HepG2 (cell line): ENCODE data around the gene LOXL3. TPM values are rescaled to one million over a fixed set of nuclear protein-coding genes. Genes with fewer than 3 reads are reported as not detected.
A peak's percentile ranks its signal among the peaks of the same experiment; 100 is the strongest.

ENCODE experiments used
- HOXA7 ChIP-seq: sonication (generic); formaldehyde crosslinking; IDR thresholded peaks from 2 replicates; pipeline ENCODE4 v1.8.1; 2022; ENCODE audit warnings: mild to moderate bottlenecking, missing genetic modification reagents, moderate library complexity
- KLF6 ChIP-seq: IDR thresholded peaks from 2 replicates; pipeline ENCODE4 v1.8.0; 2016; ENCODE audit warnings: missing biosample characterization, missing genetic modification reagents
- PTBP1 ChIP-seq: fragments of 200-400 bp; formaldehyde crosslinking; IDR thresholded peaks from 2 replicates; pipeline ENCODE4 v1.6.1; 2018; ENCODE audit warnings: low read length, low read depth; ENCODE audit not compliant: poor library complexity, severe bottlenecking
- SRSF1 ChIP-seq: fragments of 200-400 bp; formaldehyde crosslinking; optimal IDR thresholded peaks from 2 replicates; pipeline ENCODE3; 2017; ENCODE audit warnings: mild to moderate bottlenecking, low read depth, low read length, moderate library complexity
- WIZ ChIP-seq: sonication (generic); formaldehyde crosslinking; IDR thresholded peaks from 2 replicates; pipeline ENCODE4 v1.5.1; 2020; ENCODE audit warnings: mild to moderate bottlenecking, missing genetic modification reagents
- ZFP36 ChIP-seq: fragments of 150-350 bp; IDR thresholded peaks from 2 replicates; pipeline ENCODE4 v1.6.1; 2018; ENCODE audit warnings: borderline replicate concordance, low read length, low read depth; ENCODE audit not compliant: partially characterized antibody
- ZNF232 ChIP-seq: sonication (generic); formaldehyde crosslinking; IDR thresholded peaks from 2 replicates; pipeline ENCODE4 v1.4.0; 2020; ENCODE audit warnings: missing genetic modification reagents, borderline replicate concordance
- ZNF24 ChIP-seq: fragments of 450-650 bp; IDR thresholded peaks from 2 replicates; pipeline ENCODE4 v1.6.1; 2017; ENCODE audit warnings: antibody characterized with exemption, mild to moderate bottlenecking
- ZNF660 ChIP-seq: sonication (generic); formaldehyde crosslinking; IDR thresholded peaks from 2 replicates; pipeline ENCODE4 v1.5.1; 2020; ENCODE audit warnings: mild to moderate bottlenecking, low read depth, missing genetic modification reagents, borderline replicate concordance
- ZSCAN20 ChIP-seq: sonication (generic); formaldehyde crosslinking; IDR thresholded peaks from 2 replicates; pipeline ENCODE4 v1.4.0; 2020; ENCODE audit warnings: missing genetic modification reagents, mild to moderate bottlenecking, borderline replicate concordance
- polyA plus RNA-seq, 8 experiments: library from polyadenylated mRNA; depleted of rRNA in 3 of 8; stranded (reverse) in 7 of 8; unstranded in 1 of 8; fragments of >200 nt; fragmentation: Illumina TruSeq in 4 of 8; extraction: Trizol in 4 of 8; gene quantifications; 2 replicates each; pipeline versions ENCODE4 v1.2.1 to v1.2.3, GENCODE V29; 2011 to 2016; ENCODE audit warnings: low read depth in 4 of 8, missing spikeins in 1 of 8, mixed read lengths in 1 of 8; ENCODE audit not compliant: insufficient read depth in 1 of 8
- total RNA-seq, 5 experiments: library from RNA; depleted of rRNA; stranded (reverse); fragments of >200 nt; fragmentation: Illumina TruSeq; extraction: Trizol; gene quantifications; 2 replicates each; pipeline ENCODE4 v1.2.3, GENCODE V29; 2016; ENCODE audit warnings: low read depth in 1 of 5
- TF ChIP-seq, protein P1 (sequence below): sonication (generic); formaldehyde crosslinking; IDR thresholded peaks from 2 replicates; pipeline ENCODE4 v1.9.0; 2021; ENCODE audit warnings: missing genetic modification reagents, mild to moderate bottlenecking, borderline replicate concordance
- TF ChIP-seq, protein P2 (sequence below): sonication (generic); formaldehyde crosslinking; IDR thresholded peaks from 2 replicates; pipeline ENCODE4 v1.8.0; 2022; ENCODE audit warnings: mild to moderate bottlenecking, missing genetic modification reagents, moderate library complexity
- TF ChIP-seq, protein P3 (sequence below): sonication (generic); formaldehyde crosslinking; IDR thresholded peaks from 2 replicates; pipeline ENCODE4 v1.4.0; 2020; ENCODE audit warnings: missing genetic modification reagents, borderline replicate concordance
- TF ChIP-seq, protein P4 (sequence below): sonication (generic); formaldehyde crosslinking; IDR thresholded peaks from 2 replicates; pipeline ENCODE4 v1.5.1; 2020; ENCODE audit warnings: missing genetic modification reagents, mild to moderate bottlenecking, borderline replicate concordance
- TF ChIP-seq, protein P5 (sequence below): sonication (generic); formaldehyde crosslinking; IDR thresholded peaks from 2 replicates; pipeline ENCODE4 v1.8.1; 2023; ENCODE audit warnings: missing genetic modification reagents, inconsistent platforms, borderline replicate concordance
- TF ChIP-seq, protein P6 (sequence below): sonication (generic); formaldehyde crosslinking; IDR thresholded peaks from 2 replicates; pipeline ENCODE4 v1.8.1; 2023; ENCODE audit warnings: mild to moderate bottlenecking, inconsistent platforms, moderate library complexity, missing genetic modification reagents, borderline replicate concordance

LOXL3 gene
- total and polyA plus RNA-seq, 2 of the 13 experiments (the other 11 are each of a cell fraction or from before 2014, with no cell fraction given): 0.55 to 6.5 TPM

DNA sequence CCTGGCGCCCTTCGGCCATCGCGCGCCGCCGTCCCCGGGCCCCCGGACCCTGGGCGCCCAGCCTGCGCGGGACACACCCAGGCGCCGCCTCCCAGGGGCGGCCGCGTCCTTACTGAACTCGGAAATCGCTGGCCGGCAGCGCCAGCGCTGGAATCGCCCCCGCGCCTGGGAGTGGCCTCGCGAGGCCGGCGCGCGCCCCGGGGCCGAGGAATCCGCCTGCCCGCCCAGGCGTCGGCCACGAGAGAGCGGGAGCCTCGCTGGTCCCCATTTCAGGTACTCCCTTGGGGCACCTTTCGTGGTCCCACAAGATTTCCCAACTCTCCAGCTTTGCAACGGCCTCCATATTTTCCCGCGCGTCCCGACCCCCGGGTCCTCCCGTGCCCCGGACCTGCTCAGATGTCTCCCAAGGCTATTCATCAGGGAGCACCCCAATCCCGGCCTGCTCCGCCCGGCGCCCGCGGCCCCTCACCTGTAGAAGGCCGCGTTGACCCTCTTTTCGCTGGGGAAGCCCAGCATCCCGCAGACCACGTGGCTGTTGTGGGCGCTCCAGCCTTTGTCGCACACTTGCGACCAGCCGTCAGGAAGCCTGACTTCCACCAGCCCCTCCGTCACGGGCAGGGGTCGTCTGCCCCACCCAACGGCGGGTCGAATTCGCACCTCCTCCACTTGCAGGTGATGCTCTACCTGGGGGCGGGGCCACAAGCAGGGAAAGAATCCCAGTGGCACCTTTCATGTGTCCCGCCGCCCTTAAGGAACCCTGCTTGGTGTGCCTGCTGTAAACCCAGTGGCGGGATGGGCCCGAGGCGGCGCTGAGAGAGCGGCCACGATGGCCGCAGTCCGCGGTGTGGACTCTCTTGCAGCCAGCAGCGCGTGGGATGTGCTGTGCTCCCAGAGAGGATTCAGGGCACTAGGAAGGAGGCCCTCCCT is 4.6 kb downstream of the LOXL3 start (continued):
- TF ChIP-seq, protein P1, sequence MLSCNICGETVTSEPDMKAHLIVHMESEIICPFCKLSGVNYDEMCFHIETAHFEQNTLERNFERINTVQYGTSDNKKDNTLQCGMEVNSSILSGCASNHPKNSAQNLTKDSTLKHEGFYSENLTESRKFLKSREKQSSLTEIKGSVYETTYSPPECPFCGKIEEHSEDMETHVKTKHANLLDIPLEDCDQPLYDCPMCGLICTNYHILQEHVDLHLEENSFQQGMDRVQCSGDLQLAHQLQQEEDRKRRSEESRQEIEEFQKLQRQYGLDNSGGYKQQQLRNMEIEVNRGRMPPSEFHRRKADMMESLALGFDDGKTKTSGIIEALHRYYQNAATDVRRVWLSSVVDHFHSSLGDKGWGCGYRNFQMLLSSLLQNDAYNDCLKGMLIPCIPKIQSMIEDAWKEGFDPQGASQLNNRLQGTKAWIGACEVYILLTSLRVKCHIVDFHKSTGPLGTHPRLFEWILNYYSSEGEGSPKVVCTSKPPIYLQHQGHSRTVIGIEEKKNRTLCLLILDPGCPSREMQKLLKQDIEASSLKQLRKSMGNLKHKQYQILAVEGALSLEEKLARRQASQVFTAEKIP (CRISPR knock-in tag): no peak
- TF ChIP-seq ZSCAN20 (CRISPR knock-in tag): peak; percentile 86; the same call in 1 of the 2 replicates
- no peak for TF ChIP-seq ZNF232 (CRISPR knock-in tag)
- TF ChIP-seq WIZ (CRISPR knock-in tag): no peak
- TF ChIP-seq, protein P2, sequence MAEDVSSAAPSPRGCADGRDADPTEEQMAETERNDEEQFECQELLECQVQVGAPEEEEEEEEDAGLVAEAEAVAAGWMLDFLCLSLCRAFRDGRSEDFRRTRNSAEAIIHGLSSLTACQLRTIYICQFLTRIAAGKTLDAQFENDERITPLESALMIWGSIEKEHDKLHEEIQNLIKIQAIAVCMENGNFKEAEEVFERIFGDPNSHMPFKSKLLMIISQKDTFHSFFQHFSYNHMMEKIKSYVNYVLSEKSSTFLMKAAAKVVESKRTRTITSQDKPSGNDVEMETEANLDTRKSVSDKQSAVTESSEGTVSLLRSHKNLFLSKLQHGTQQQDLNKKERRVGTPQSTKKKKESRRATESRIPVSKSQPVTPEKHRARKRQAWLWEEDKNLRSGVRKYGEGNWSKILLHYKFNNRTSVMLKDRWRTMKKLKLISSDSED (CRISPR knock-in tag): no peak
- TF ChIP-seq HOXA7 (CRISPR knock-in tag): no peak
- TF ChIP-seq ZFP36: no peak
- TF ChIP-seq, protein P3, sequence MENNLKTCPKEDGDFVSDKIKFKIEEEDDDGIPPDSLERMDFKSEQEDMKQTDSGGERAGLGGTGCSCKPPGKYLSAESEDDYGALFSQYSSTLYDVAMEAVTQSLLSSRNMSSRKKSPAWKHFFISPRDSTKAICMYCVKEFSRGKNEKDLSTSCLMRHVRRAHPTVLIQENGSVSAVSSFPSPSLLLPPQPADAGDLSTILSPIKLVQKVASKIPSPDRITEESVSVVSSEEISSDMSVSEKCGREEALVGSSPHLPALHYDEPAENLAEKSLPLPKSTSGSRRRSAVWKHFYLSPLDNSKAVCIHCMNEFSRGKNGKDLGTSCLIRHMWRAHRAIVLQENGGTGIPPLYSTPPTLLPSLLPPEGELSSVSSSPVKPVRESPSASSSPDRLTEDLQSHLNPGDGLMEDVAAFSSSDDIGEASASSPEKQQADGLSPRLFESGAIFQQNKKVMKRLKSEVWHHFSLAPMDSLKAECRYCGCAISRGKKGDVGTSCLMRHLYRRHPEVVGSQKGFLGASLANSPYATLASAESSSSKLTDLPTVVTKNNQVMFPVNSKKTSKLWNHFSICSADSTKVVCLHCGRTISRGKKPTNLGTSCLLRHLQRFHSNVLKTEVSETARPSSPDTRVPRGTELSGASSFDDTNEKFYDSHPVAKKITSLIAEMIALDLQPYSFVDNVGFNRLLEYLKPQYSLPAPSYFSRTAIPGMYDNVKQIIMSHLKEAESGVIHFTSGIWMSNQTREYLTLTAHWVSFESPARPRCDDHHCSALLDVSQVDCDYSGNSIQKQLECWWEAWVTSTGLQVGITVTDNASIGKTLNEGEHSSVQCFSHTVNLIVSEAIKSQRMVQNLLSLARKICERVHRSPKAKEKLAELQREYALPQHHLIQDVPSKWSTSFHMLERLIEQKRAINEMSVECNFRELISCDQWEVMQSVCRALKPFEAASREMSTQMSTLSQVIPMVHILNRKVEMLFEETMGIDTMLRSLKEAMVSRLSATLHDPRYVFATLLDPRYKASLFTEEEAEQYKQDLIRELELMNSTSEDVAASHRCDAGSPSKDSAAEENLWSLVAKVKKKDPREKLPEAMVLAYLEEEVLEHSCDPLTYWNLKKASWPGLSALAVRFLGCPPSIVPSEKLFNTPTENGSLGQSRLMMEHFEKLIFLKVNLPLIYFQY: no peak
- TF ChIP-seq, protein P4, sequence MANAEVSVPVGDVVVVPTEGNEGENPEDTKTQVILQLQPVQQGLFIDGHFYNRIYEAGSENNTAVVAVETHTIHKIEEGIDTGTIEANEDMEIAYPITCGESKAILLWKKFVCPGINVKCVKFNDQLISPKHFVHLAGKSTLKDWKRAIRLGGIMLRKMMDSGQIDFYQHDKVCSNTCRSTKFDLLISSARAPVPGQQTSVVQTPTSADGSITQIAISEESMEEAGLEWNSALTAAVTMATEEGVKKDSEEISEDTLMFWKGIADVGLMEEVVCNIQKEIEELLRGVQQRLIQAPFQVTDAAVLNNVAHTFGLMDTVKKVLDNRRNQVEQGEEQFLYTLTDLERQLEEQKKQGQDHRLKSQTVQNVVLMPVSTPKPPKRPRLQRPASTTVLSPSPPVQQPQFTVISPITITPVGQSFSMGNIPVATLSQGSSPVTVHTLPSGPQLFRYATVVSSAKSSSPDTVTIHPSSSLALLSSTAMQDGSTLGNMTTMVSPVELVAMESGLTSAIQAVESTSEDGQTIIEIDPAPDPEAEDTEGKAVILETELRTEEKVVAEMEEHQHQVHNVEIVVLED (CRISPR knock-in tag): no peak
- no peak for TF ChIP-seq ZNF24
- no peak for TF ChIP-seq PTBP1
- no peak for TF ChIP-seq KLF6 (CRISPR knock-in tag)
- no peak for TF ChIP-seq ZNF660 (CRISPR knock-in tag)
- TF ChIP-seq SRSF1: no peak
- TF ChIP-seq, protein P5, sequence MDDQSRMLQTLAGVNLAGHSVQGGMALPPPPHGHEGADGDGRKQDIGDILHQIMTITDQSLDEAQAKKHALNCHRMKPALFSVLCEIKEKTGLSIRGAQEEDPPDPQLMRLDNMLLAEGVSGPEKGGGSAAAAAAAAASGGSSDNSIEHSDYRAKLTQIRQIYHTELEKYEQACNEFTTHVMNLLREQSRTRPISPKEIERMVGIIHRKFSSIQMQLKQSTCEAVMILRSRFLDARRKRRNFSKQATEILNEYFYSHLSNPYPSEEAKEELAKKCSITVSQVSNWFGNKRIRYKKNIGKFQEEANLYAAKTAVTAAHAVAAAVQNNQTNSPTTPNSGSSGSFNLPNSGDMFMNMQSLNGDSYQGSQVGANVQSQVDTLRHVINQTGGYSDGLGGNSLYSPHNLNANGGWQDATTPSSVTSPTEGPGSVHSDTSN: no peak
- TF ChIP-seq, protein P6, sequence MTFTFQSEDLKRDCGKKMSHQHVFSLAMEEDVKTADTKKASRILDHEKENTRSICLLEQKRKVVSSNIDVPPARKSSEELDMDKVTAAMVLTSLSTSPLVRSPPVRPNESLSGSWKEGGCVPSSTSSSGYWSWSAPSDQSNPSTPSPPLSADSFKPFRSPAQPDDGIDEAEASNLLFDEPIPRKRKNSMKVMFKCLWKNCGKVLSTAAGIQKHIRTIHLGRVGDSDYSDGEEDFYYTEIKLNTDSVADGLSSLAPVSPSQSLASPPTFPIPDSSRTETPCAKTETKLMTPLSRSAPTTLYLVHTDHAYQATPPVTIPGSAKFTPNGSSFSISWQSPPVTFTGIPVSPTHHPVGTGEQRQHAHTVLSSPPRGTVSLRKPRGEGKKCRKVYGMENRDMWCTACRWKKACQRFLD (CRISPR knock-in tag): 0 out of 2 replicates have a peak, but pooled peaks have one; percentile 59
